ENCODE results near the gene RAPGEF2.
A peak's percentile ranks its signal among the peaks of the same experiment; 100 is the strongest.

The RAPGEF2 gene

GRCh38 chr4:159390648-159391047 lies 287.8 kb downstream of the RAPGEF2 start:
- H3K27ac ChIP-seq, result no peak overlapping the region
- TF ChIP-seq ZFX (IDR thresholded peaks at IDR 0.05; ENCODE audit: borderline replicate concordance) (no peak), CTCF (IDR thresholded peaks at IDR 0.05) (no peak)

GRCh38 chr4:159395693-159396092 lies 292.8 kb downstream of the RAPGEF2 start:
- TF ChIP-seq CTCF (IDR thresholded peaks at IDR 0.05), result no peak
- TF ChIP-seq ZFX (IDR thresholded peaks at IDR 0.05; ENCODE audit: borderline replicate concordance), result no peak
- H3K27ac ChIP-seq, result no peak overlapping the region

GRCh38 chr4:159396151-159396550 lies 293.3 kb downstream of the RAPGEF2 start:
- no peak overlapping the region for H3K27ac ChIP-seq
- TF ChIP-seq CTCF (IDR thresholded peaks at IDR 0.05) (no peak), ZFX (IDR thresholded peaks at IDR 0.05; ENCODE audit: borderline replicate concordance) (no peak)

- no peak overlapping the region for H3K27ac ChIP-seq
Observed at GRCh38 chr4:159398236-159398638, 295.4 kb downstream of the RAPGEF2 start.

GRCh38 chr4:159400558-159401225 lies 297.8 kb downstream of the RAPGEF2 start:
- no peak overlapping the region for H3K27ac ChIP-seq
- TF ChIP-seq ZFX (IDR thresholded peaks at IDR 0.05; ENCODE audit: borderline replicate concordance), result no peak
- TF ChIP-seq CTCF (IDR thresholded peaks at IDR 0.05), result no peak

More at GRCh38 chr4:159398236-159398638, 295.4 kb downstream of the RAPGEF2 start:
- TF ChIP-seq ZFX (IDR thresholded peaks at IDR 0.05; ENCODE audit: borderline replicate concordance), result no peak
- 0 out of 2 replicates have a peak, but pooled peaks have one; percentile 6 for TF ChIP-seq CTCF (IDR thresholded peaks at IDR 0.05)

- no peak overlapping the region for H3K27ac ChIP-seq
Observed at GRCh38 chr4:159401226-159401712, 298.4 kb downstream of the RAPGEF2 start.

More at GRCh38 chr4:159401226-159401712, 298.4 kb downstream of the RAPGEF2 start:
- TF ChIP-seq ZFX (IDR thresholded peaks at IDR 0.05; ENCODE audit: borderline replicate concordance), result no peak
- no peak for TF ChIP-seq CTCF (IDR thresholded peaks at IDR 0.05)

All from 22Rv1 (cell line).